Neural cell (in vitro differentiated cells): Measurements from ENCODE around the gene RBM14. TPM values are rescaled to one million over a fixed set of nuclear protein-coding genes. Genes with fewer than 3 reads are reported as not detected.

Experiments
- H2AFZ ChIP-seq: fragments of 200-600, 300-800 bp; sonication (generic), shearing (Covaris generic); 2 replicates; pipeline ENCODE4 v1.6.0; 2014; ENCODE audit warnings: low read depth, mild to moderate bottlenecking, antibody characterized with exemption, low read length, moderate library complexity
- H3F3A ChIP-seq: fragments of 200-600 bp; shearing (Covaris generic); 2 replicates; pipeline ENCODE4 v1.6.1; 2016; ENCODE audit warnings: mild to moderate bottlenecking, moderate library complexity, mixed read lengths, antibody characterized with exemption, low read length; ENCODE audit not compliant: insufficient read depth, poor library complexity, severe bottlenecking
- H3K27ac ChIP-seq: fragments of 200-600, 300-800 bp; sonication (generic), shearing (Covaris generic); 2 replicates; pipeline ENCODE4 v1.5.1; 2014; ENCODE audit warnings: mild to moderate bottlenecking, low read length, moderate library complexity
- H3K27me3 ChIP-seq: fragments of 300-800, 200-600 bp; sonication (generic), shearing (Covaris generic); 2 replicates; pipeline ENCODE4 v1.6.0; 2014; ENCODE audit warnings: mild to moderate bottlenecking, low read depth, low read length, moderate library complexity; ENCODE audit not compliant: insufficient read depth
- H3K36me3 ChIP-seq: fragments of 300-800, 200-600 bp; sonication (generic), shearing (Covaris generic); 2 replicates; pipeline ENCODE4 v1.5.1; 2014; ENCODE audit warnings: mild to moderate bottlenecking, antibody characterized with exemption, low read length, moderate library complexity; ENCODE audit not compliant: insufficient read depth
- H3K4me2 ChIP-seq: fragments of 300-800, 200-600 bp; sonication (generic), shearing (Covaris generic); 2 replicates; pipeline ENCODE4 v1.6.0; 2014; ENCODE audit warnings: mild to moderate bottlenecking, low read length
- H3K4me3 ChIP-seq: fragments of 300-800, 200-600 bp; sonication (generic), shearing (Covaris generic); 2 replicates; pipeline ENCODE4 v1.5.1; 2014; ENCODE audit warnings: mild to moderate bottlenecking, low read length, moderate library complexity
- H3K79me2 ChIP-seq: fragments of 200-600 bp; shearing (Covaris generic); replicated peaks from 2 replicates; pipeline ENCODE4 v1.6.0; 2014; ENCODE audit warnings: mild to moderate bottlenecking, low read length, moderate library complexity; ENCODE audit not compliant: insufficient read depth
- H3K9ac ChIP-seq: fragments of 300-800, 200-600 bp; sonication (generic), shearing (Covaris generic); 2 replicates; pipeline ENCODE4 v1.6.1; 2016; ENCODE audit warnings: mild to moderate bottlenecking, low read length, mixed read lengths
- H3K9me2 ChIP-seq: fragments of 200-600 bp; shearing (Covaris generic); 2 replicates; pipeline ENCODE4 v1.6.1; 2016; ENCODE audit warnings: mild to moderate bottlenecking, low read length, mixed read lengths; ENCODE audit not compliant: insufficient read depth
- H3K9me3 ChIP-seq: fragments of 200-600, 300-800 bp; sonication (generic), shearing (Covaris generic); 2 replicates; pipeline ENCODE4 v1.6.1; 2016; ENCODE audit warnings: mild to moderate bottlenecking, mixed run types, low read length, moderate library complexity, mixed read lengths
- H4K20me1 ChIP-seq: fragments of 200-600 bp; shearing (Covaris generic); 2 replicates; pipeline ENCODE4 v1.6.1; 2016; ENCODE audit warnings: mild to moderate bottlenecking, mixed run types; ENCODE audit not compliant: insufficient read depth
- CTCF ChIP-seq: fragments of 450-650 bp; IDR thresholded peaks from 2 replicates; pipeline ENCODE4 v1.5.1; 2014; ENCODE audit warnings: antibody characterized with exemption, mild to moderate bottlenecking, moderate library complexity; ENCODE audit not compliant: poor library complexity, severe bottlenecking
- EP300 ChIP-seq: fragments of 450-650 bp; conservative IDR thresholded peaks from 2 replicates; pipeline ENCODE4 v1.6.1; 2014; ENCODE audit warnings: antibody characterized with exemption, mild to moderate bottlenecking, moderate library complexity; ENCODE audit not compliant: poor library complexity, severe bottlenecking
- EZH2 ChIP-seq: fragments of 200-600, 300-800 bp; shearing (Covaris generic), sonication (generic); IDR thresholded peaks from 2 replicates; pipeline ENCODE4 v1.6.1; 2014; ENCODE audit warnings: antibody characterized with exemption, low read length, borderline replicate concordance, mild to moderate bottlenecking; ENCODE audit not compliant: insufficient read depth, poor library complexity, severe bottlenecking
- MXI1 ChIP-seq: fragments of 450-650 bp; conservative IDR thresholded peaks from 2 replicates; pipeline ENCODE4 v1.6.1; 2014; ENCODE audit warnings: antibody characterized with exemption, mild to moderate bottlenecking; ENCODE audit not compliant: poor library complexity, severe bottlenecking
- POLR2AphosphoS5 ChIP-seq: IDR thresholded peaks from 2 replicates; pipeline ENCODE4 v1.6.1; 2012
- RAD21 ChIP-seq: fragments of 450-650 bp; conservative IDR thresholded peaks from 2 replicates; pipeline ENCODE4 v1.6.1; 2014; ENCODE audit warnings: antibody characterized with exemption, mild to moderate bottlenecking, moderate library complexity
- REST ChIP-seq: IDR thresholded peaks from 2 replicates; pipeline ENCODE4 v1.6.1; 2012; ENCODE audit warnings: borderline replicate concordance
- SMC3 ChIP-seq: fragments of 450-650 bp; conservative IDR thresholded peaks from 2 replicates; pipeline ENCODE4 v1.6.1; 2014; ENCODE audit warnings: antibody characterized with exemption, mild to moderate bottlenecking, moderate library complexity; ENCODE audit not compliant: poor library complexity
- TAF1 ChIP-seq: IDR thresholded peaks from 2 replicates; pipeline ENCODE4 v1.6.1; 2012; ENCODE audit warnings: low read depth
- polyA plus RNA-seq: library from polyadenylated mRNA; depleted of rRNA; stranded (reverse); fragments of >200 nt; gene quantifications from 2 replicates; pipeline ENCODE4 v1.2.3, GENCODE V29; 2014

Gene RBM14
- polyA plus RNA-seq, 1 donor from 2014 or later, result 43.0 TPM

DNA sequence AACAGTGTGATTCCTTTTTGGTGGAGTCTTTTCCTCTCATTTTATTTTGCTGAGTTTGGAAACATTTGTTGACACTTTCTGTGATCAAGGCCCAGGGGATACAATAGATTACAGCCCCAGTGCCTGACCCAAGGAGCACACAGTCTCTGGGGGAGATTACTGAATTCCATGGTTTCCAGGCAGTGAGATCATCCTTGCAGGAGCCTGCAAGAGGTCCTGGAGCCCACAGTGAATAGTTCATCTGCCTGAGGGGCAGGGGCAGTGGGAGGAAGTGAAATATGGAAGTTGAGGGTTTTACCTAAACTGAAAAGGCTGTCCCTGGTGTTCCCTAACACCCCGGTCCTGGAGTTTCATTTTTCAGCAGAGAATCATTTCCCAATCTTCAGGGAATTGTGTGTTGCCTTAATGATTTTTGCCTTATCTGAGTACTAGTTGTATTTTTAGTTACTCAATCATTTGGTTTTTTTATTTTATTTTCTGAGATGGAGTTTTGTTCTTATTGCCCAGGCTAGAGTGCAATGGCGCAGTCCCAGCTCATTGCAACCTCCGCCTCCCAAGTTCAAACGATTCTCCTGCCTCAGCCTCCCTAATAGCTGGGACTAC lies 15.7 kb upstream of the RBM14 start:
- H2AFZ ChIP-seq, result no peak overlapping the region
- no peaks in the 10 kb centered on the region for H3K27me3 ChIP-seq
- no peaks in the 10 kb centered on the region for H3K36me3 ChIP-seq
- no peak overlapping the region for H3K27ac ChIP-seq
- no peaks in the 10 kb centered on the region for H3K9me2 ChIP-seq
- no peak for TF ChIP-seq REST
- TF ChIP-seq CTCF, result no peak
- TF ChIP-seq MXI1, result no peak
- no peak overlapping the region for H3K9ac ChIP-seq
- no peak overlapping the region for H3K4me3 ChIP-seq
- H3K9me3 ChIP-seq, result no peaks in the 10 kb centered on the region
- no peaks in the 10 kb centered on the region for H3K79me2 ChIP-seq
- H4K20me1 ChIP-seq, result no peaks in the 10 kb centered on the region
- no peak overlapping the region for H3K4me2 ChIP-seq
- H3F3A ChIP-seq, result no peaks in the 10 kb centered on the region

DNA sequence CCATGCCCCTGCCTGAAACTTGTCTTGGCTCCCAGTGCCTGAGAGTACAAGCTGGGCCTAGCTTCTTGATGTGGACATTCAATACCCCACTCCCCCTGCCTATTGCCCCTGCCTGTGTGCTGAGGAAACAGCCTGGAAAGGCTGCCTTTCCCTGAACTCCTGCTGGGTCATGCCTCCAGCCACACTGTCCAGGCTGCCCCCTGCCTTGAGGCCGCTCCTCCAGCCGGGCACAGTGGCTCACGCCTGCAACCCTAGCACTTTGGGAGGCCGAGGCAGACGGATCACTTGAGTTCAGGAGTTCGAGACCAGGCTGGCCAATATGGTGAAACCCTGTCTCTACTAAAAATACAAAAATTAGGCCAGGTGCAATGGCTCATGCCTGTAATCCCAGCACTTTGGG lies 13.4 kb upstream of the RBM14 start:
- Histone ChIP-seq H3K9me2 (no peaks in the 10 kb centered on the region), H3K9me3 (no peaks in the 10 kb centered on the region), H3K9ac (no peak overlapping the region), H2AFZ (no peak overlapping the region), H3K36me3 (no peaks in the 10 kb centered on the region), H3K79me2 (no peaks in the 10 kb centered on the region), H3F3A (no peaks in the 10 kb centered on the region), H3K27ac (no peak overlapping the region), H4K20me1 (no peaks in the 10 kb centered on the region), H3K4me3 (no peak overlapping the region), H3K27me3 (no peaks in the 10 kb centered on the region), H3K4me2 (no peak overlapping the region)
- TF ChIP-seq EP300 (no peak), RAD21 (no peak), MXI1 (no peak), TAF1 (no peak), EZH2 (no peak), REST (no peak), CTCF (no peak), SMC3 (no peak), POLR2AphosphoS5 (no peak)
